Measurements from ENCODE around the gene TAF6L. TPM values are rescaled to one million over a fixed set of nuclear protein-coding genes. Genes with fewer than 3 reads are reported as not detected.

The TAF6L gene
- 26.3 and 27.2 TPM in 2 replicates for total RNA-seq

GRCh38 chr11:62771144-62772021 is at the start of gene TAF6L:
TSS of gene TAF6L (plus strand) at chr11:62771396. CDS start at chr11:62775784, 4,388 bp downstream.

GRCh38 chr11:62727165-62727871 is 43.9 kb upstream of the TAF6L start, which contains the start of gene HNRNPUL2:
TSS of gene HNRNPUL2 (minus strand) at chr11:62727457. CDS start at chr11:62727156, 301 bp downstream.

DNA sequence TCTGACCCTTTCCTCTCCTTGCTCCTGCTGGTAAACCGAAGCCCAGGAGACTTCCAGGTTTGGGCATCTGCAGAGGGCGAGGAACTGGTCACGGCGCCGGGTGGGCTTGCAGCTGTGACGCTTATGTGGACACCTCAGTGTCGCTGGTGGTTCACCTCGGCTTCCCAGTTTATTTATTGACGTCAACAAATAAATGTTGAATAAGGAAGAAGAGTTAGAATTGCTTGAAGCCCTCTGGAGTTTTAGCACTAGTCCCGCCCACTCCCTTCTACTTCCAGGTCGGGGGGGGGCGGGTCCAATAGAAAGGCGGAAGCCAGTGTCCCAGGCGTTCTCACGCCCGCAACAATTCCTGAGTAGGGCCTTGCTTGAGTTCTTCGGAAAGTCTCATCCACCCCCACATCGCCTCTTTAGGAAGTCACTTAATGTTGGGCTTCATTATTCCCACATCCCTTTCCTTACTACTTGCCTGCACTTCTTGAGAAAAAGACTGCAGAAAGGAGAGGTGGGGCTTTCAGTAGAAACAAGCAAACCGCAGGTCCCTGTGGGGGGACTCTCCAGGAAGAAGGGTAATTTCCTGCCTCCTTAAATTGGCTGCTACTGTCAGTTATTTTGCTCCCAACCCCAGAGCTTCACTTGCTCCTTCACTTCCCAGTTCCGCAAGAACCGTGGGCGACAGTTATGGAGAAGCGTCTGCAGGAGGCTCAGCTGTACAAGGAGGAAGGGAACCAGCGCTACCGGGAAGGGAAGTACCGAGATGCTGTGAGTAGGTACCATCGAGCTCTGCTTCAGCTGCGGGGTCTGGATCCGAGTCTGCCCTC is 42.8 kb upstream of the TAF6L start, which contains the start of gene TTC9C:
TSS of gene TTC9C (plus strand) at position 316 of the 818 bp plus-strand sequence. CDS start at position 679, 363 bp downstream.

DNA sequence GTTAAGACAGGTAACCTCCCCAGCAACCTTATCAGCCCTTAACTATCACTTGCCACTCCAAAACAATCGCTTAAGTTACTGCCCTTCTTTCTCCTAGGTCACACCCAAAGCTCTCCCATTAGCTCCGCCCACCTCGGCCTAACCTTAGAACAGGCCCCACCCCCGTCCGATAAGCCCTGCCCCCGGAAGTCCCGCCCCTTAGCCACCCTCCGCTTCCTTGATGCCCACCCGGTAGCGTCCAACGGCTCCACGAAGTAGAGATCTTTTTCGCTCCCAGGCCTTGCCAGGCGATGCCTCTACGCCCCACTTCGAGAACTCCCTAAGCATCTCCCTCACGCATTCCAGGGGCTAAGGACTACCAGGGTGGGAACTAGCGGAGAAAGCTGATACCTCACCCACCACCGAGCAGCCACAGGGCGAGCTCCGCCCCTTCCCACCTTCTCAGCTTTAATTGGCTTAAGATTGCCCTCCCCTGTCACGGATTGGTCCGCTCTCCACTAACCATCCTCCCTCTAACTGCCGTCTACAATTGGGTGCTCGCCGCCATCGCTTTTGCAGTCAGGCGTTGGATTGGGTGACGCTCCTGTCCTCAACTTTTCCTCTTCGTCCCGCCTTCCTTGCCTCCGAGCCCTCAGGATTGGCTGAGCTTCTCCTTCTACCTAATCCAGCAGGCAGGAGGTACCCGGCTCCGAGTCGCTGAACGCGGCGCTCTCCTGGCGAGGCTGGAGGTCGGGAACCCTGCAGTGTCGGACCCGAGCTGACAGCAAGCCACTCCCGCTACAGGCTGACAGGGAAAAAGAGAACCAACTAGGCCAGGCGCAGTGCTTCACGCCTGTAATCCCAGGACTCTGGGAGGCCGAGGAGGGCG is 17.2 kb upstream of the TAF6L start, which contains the start of gene ZBTB3:
TSS of gene ZBTB3 (minus strand) at position 425 of the 868 bp plus-strand sequence. CDS start 496 bp downstream, outside the sequence.

DNA sequence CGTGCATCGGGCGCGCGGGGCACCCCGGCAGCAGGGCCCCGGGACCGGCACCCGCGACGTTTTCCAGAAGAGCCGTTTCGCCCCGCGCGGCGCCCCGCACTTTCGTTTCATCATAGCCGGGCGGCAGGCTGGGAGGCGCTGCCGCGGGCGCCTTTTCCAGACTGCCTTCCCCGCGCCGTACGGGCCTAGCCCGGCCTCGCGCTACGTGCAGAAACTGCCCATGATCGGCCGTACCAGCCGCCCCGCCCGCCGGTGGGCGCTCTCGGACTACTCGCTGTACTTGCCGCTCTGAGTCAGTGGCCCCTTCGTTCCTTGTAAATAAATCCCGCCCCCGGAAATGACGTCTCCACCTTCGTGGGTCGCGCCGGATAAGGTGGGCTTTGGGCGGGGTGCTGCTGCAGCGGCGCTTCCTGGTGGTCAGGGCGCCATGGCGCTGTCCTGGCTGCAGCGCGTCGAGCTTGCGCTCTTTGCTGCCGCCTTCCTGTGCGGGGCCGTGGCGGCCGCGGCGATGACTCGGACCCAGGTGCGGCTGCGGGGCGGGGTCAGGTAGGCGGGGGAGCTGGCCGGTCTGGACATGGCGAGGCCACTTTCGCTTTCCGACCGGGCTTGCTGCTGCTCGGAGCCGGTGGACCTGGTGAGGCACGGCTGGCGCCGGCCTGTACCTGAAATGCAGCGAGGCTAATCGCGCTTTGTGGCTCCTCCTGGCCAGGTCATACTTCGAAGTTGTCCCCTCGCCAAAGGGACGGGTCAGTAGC is 16.0 kb downstream of the TAF6L start, which contains the start of gene TMEM179B:
TSS of gene TMEM179B (plus strand) at position 398 of the 755 bp plus-strand sequence. CDS start at position 428, 30 bp downstream.

DNA sequence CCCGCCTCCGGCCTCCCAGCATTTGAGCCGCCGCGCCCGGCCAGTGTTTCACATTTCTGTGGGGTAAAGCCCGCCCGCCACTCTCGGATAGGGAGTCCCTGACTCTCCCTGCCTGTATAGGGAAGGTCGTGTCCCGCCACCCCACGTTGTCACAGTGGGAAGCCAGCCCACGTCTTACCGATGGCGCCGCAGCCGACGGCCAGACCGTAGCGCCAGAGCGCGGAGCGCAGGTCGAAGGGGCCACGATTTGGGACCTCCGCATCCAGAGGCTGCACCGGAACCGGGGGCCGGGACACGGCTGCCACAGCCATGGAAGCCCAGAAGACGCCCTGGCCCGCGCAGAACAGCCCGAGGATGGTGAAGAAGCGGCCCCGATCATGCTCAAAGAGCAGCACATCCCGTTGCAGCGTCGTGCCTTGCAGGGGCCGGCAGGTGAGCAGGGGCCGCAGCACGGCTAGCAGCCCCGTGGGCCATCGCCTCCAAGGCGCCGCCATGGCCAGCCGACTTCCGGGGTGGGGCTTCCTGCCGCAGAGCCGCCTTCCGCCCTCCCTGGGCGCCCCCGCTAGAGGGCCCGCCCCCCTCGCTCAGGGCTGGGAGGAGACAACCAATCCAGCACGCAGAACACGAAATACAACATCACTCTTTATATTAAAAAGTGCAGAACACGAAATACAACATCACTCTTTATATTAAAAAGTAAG is 20.5 kb downstream of the TAF6L start, which contains the start of gene TMEM223:
TSS of gene TMEM223 (minus strand) at position 506 of the 701 bp plus-strand sequence. CDS start at position 494, 12 bp downstream.

GRCh38 chr11:62805076-62805892 is 34.1 kb downstream of the TAF6L start, which contains the start of gene NXF1:
TSS of gene NXF1 (minus strand) at chr11:62805440. CDS start at chr11:62805356, 84 bp downstream.

GRCh38 chr11:62831520-62832335 is 60.5 kb downstream of the TAF6L start, which contains the start of gene STX5:
TSS of gene STX5 (minus strand) at chr11:62832051. CDS start at chr11:62831243, 808 bp downstream.

DNA sequence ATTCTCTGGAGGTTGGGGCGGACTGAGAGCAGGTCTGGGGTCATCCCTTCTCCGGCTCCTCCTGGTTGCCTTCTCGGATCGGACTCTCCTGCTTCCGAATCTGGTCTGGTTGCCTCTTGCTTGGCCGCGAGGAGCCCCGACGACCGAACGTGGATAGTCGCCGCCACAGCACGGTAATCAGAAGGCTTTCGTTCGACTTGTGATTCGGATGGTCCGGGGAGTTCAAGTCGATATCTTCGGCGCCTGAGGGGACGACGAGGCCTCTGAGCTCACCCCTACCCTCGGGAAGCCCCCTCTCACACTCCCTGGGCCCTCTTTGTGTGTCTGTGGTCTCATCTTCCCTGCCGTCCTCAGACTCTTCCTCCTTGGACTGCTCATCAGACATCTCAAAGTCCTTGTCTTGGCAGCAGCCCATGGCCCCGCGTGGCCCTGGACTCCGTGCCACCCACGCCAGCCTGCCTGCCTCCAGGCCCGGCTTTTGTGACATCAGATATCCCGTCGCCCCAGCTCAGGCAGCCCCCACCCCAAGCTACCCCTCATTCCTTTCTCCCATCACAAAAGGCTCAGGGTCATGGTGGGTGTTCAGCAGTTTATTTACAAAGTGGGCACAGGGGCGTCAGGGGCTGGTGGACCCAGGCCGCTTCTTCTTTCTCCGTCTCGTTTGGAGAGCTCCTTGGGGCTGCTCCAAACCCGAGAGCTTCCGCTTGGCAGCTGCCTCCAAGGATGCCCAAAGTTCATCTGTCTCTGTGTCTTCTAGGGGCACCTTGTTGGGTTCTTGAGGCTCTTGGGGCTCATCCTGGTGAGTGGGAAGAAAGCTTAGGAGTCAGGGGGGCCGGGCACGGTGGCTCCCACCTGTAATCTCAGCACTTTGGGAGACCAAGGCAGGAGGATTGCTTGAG is 61.4 kb downstream of the TAF6L start, which contains the start of gene TEX54:
TSS of gene TEX54 (minus strand) at position 506 of the 899 bp plus-strand sequence.

Other genes starting within 250 kb of the TAF6L start
- 867 and 944 TPM in 2 replicates for gene AHNAK, start 224.6 kb upstream of the TAF6L start, total RNA-seq
- gene EEF1G, start 197.5 kb upstream of the TAF6L start, total RNA-seq: 1,356 and 1,684 TPM in 2 replicates
- gene TUT1, start 179.9 kb upstream of the TAF6L start, total RNA-seq: 9.7 and 13.6 TPM in 2 replicates
- 99.8 and 122 TPM in 2 replicates for gene MTA2, start 169.5 kb upstream of the TAF6L start, total RNA-seq
- gene EML3, start 158.6 kb upstream of the TAF6L start, total RNA-seq: 24.0 and 33.6 TPM in 2 replicates
- 3.9 and 4.6 TPM in 2 replicates for gene ROM1, start 158.1 kb upstream of the TAF6L start, total RNA-seq
- 26.5 and 48.8 TPM in 2 replicates for gene B3GAT3, start 149.4 kb upstream of the TAF6L start, total RNA-seq
- 339 and 341 TPM in 2 replicates for gene GANAB, start 124.8 kb upstream of the TAF6L start, total RNA-seq
- gene INTS5, start 118.1 kb upstream of the TAF6L start, total RNA-seq: 26.2 and 41.0 TPM in 2 replicates
- 22.5 and 25.9 TPM in 2 replicates for gene C11orf98, start 106.2 kb upstream of the TAF6L start, total RNA-seq
- 5.2 and 7.8 TPM in 2 replicates for gene CSKMT, start 106.1 kb upstream of the TAF6L start, total RNA-seq
- 6.9 and 8.7 TPM in 2 replicates for gene UQCC3, start 99.7 kb upstream of the TAF6L start, total RNA-seq
- gene LBHD1, start 99.1 kb upstream of the TAF6L start, total RNA-seq: 4.3 and 6.1 TPM in 2 replicates
- gene UBXN1, start 92.3 kb upstream of the TAF6L start, total RNA-seq: 118 and 157 TPM in 2 replicates
- gene LRRN4CL, start 81.9 kb upstream of the TAF6L start, total RNA-seq: 68.9 and 89.6 TPM in 2 replicates
- 49.5 and 76.3 TPM in 2 replicates for gene BSCL2, start 64.0 kb upstream of the TAF6L start, total RNA-seq
- gene GNG3, start 63.7 kb upstream of the TAF6L start, total RNA-seq: 0.17 TPM in 1 of 2 replicates, not detected in the other
- 9.6 and 18.3 TPM in 2 replicates for gene HNRNPUL2, start 43.9 kb upstream of the TAF6L start, total RNA-seq
- 33.1 and 36.9 TPM in 2 replicates for gene TTC9C, start 42.9 kb upstream of the TAF6L start, total RNA-seq
- 14.1 and 17.4 TPM in 2 replicates for gene ZBTB3, start 17.2 kb upstream of the TAF6L start, total RNA-seq
- gene POLR2G, start 9.8 kb upstream of the TAF6L start, total RNA-seq: 41.0 and 73.6 TPM in 2 replicates
- gene TMEM179B, start 16.0 kb downstream of the TAF6L start, total RNA-seq: 40.7 and 52.1 TPM in 2 replicates
- 14.7 and 19.0 TPM in 2 replicates for gene TMEM223, start 20.6 kb downstream of the TAF6L start, total RNA-seq
- 23.7 and 30.3 TPM in 2 replicates for gene NXF1, start 34.0 kb downstream of the TAF6L start, total RNA-seq
- gene STX5, start 60.7 kb downstream of the TAF6L start, total RNA-seq: 47.5 and 48.1 TPM in 2 replicates
- not detected in 2 replicates for gene TEX54, start 61.4 kb downstream of the TAF6L start, total RNA-seq
- 26.3 and 48.0 TPM in 2 replicates for gene WDR74, start 68.2 kb downstream of the TAF6L start, total RNA-seq
- gene SLC3A2, start 109.5 kb downstream of the TAF6L start, total RNA-seq: 172 and 241 TPM in 2 replicates
- gene CHRM1, start 150.0 kb downstream of the TAF6L start, total RNA-seq: not detected in 2 replicates
- not detected in 2 replicates for gene SLC22A6, start 213.6 kb downstream of the TAF6L start, total RNA-seq
- gene SLC22A8, start 244.4 kb downstream of the TAF6L start, total RNA-seq: not detected in 2 replicates